Stimulated activated CD8-positive, alpha-beta memory T cell treated with anti-CD3 and anti-CD28 coated beads, Interleukin-7, amount 100 ng/mL, for 24 hours (primary cell): ENCODE data around the gene NHERF1.

ENCODE experiments used
- DNase-seq: peaks from one replicate; pipeline ENCODE4 v3.0.0-alpha.2; 2020; ENCODE audit warnings: low read depth

The NHERF1 gene

DNA sequence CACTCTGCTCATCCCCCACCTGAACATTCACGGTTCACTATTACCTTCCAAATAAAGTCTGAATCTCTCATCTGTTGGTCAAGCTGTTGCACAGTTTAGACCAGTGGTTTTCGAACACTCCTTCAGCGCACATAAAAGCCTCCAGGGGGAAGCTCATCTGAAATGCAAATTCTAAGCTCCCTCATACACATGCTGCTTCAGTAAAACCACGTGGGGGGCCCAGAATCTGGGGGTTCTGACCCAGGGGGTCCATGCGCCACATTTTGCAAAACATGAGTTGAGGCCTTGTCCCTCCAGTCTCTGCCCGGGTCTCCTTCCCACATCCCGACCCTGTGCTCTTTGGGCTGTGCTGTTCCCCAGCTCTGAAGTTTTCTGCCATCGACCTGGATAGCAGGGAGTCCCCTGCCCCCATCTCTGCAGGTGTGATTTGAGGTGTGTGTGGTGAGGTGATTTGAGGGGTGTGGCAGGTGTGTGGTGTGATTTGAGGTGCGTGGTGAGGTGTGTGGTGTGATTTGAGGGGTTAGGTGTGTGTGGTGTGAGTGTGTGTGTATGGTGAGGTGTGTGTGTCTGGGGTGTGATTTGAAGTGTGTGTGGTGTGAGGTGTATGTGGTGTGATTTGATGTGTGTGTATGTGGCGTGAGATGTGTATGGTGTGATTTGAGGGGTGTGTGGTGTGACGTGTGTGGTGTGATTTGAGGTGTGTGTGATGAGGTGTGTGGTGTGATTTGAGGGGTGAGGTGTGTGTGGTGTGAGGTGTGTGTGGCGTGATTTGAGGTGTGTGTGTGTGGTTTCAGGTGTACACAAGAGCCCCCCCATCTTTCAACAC is 16.2 kb upstream of the NHERF1 start:
- DNase-seq, result no peak

DNA sequence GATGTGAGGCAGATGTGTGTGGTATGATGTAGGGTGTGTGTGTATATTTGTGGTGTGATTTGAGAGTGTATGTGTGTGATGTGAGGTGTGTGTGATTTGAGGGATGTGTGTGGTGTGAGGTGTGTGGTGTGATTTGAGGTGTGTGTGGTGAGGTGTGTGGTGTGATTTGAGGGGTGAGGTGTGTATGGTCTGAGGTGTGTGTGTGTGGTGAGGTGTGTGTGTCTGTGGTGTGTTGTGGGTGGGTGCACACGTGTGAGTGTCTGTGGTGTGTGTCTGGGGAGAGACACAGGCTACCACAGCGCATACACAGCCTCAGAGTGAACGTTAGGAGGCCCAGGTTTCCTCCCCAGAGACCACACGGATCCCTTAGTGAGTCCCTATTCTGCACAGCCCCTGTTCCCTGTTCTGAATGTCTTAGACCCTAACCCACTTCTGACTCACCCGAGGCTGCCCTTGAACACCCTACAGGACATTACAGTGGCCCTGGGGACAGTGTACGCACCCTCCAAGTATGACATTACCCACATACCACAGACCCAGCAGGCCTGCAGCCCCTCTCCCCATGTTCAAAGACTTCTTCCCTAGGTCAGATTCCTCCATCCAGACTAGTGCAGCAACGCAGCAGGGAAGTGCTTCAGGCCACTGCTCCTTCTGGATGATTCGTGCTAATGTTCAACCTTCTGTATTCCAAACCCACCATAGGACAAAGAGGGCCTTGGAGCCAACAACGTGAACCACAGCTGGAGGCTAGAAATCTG is 14.9 kb upstream of the NHERF1 start:
- no peak for DNase-seq

- no peak for DNase-seq
These were observed 14.2 kb upstream of the NHERF1 start for GRCh38 chr17:74734256-74734655.

- no peak for DNase-seq
These were observed 11.7 kb upstream of the NHERF1 start, which contains the start of gene RAB37 for GRCh38 chr17:74736513-74737298. Gene RAB37 (plus strand): TSS chr17:74737256. CDS start chr17:74737273, 17 bp downstream.

GRCh38 chr17:74737299-74738050 is 11.0 kb upstream of the NHERF1 start:
- no peak for DNase-seq

DNA sequence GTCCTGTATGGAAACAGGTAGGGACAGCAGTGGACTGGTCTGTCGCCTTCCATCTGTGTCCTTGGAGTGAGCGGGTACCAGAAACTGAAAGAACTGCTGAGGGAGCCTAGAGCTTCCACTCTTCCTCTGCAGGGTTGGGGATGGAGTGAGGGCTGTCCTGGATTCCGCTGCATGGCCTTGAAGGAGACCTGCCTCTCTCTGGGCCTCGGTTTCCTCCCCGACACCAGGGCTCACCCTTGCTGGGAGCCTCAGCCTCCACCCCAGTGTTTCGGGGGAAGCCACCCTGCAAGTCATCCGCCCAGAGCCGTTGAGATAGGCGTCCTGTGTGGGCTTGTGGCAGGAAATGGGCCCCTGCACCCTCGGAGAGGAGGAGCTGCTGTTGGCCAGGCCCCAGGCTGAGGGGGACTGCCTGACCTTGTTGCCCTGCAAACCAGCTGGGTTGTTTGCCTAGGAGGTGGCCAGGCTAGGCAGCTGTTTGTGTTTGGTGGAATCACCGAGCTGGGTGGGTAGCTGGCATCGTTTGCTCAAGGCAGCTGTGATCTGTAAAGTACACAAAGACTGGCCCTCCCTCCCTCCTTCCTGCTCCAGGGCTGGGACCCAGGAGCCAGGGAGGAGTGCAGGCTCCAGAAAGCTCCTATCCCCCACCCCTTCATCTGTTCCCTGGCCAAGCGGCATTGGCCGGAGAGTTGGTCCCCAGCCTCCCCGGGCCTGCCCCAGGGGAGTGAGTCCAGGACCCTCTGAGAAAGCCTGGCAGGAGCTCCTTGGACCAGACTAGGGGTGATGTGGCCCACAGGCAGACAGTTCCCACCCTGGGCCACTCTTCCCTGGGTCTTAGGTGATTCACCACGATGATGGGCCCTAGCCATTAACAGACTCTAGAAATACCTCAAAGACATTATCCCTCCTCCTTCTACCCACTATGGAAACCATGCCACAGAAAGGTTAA is 10.1 kb upstream of the NHERF1 start:
- DNase-seq, result peak; percentile 49

DNA sequence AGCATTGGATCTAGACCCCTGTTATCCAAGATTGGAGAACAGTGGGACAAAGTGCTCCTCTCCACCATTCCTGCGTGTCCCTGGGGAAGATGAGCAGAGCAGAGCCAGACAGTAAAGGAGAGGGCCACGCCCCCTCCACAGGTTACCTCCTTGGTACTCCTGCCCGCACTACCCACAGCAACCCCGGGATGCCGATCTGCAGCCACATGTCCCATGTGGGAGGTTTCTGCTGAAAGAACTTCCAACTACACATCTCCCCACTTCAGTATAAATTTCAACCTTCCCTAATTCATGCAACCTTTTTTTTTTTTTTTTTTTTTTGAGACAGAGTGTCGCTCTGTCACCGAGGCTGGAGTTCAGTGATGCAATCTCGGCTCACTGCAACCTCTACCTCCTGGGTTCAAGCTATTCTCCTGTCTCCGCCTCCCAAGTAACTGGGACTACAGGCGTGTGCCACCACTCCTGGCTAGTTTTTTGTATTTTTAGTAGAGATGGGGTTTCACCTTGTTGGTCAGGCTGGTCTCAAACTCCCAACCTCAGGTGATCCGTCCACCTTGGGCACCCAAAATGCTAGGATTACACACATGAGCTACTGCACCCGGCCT is 9.1 kb upstream of the NHERF1 start:
- no peak for DNase-seq

- DNase-seq, result no peak
These were observed 8.3 kb upstream of the NHERF1 start for GRCh38 chr17:74740173-74740572.

DNA sequence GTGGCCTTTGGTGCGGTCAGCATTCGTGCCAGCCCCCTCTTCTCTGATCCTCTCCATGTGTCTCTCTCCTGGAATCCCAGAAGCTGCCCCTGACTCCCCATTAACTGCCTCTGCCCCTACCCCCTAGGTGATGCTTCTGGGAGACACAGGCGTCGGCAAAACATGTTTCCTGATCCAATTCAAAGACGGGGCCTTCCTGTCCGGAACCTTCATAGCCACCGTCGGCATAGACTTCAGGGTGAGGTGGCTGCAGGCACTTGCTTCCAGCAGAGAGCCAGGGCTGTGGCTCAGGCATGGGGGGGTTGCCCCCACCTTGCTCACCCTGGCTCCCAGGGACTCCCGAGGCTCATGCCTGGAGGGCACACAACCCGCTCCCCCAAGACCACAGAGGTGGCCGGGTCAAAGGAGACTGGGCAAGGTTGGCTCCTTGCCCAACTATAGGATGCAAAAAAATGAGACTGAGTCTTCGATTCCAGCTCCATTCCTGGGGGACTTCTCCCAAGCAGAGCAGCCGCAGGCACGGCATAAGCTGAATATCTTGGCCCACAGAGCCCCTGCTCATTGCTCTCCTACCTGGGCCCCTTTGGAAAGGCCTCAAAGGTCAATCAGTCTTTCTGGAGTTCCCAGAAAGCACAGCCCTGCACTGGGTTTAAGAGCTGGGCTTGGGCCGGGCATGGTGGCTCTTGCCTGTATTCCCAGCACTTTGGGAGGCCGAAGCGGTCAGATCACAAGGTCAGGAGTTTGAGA is 7.6 kb upstream of the NHERF1 start:
- DNase-seq, result no peak

DNA sequence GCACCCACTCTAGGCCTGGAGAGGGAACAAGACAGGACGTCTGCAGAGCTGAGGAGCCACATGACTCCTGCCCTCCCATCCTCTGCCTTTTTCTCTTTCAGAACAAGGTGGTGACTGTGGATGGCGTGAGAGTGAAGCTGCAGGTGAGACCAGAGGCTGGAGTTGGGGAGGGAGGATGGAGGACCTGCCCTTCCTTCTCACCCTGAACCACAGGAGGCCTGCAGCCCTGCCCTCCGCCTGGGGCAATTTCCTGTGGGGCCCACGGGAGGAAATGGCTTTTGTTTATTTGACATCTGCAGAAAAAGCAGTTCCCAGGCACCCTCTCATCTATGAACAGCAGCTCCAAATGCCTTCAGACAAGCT is 6.3 kb upstream of the NHERF1 start:
- DNase-seq, result no peak

DNA sequence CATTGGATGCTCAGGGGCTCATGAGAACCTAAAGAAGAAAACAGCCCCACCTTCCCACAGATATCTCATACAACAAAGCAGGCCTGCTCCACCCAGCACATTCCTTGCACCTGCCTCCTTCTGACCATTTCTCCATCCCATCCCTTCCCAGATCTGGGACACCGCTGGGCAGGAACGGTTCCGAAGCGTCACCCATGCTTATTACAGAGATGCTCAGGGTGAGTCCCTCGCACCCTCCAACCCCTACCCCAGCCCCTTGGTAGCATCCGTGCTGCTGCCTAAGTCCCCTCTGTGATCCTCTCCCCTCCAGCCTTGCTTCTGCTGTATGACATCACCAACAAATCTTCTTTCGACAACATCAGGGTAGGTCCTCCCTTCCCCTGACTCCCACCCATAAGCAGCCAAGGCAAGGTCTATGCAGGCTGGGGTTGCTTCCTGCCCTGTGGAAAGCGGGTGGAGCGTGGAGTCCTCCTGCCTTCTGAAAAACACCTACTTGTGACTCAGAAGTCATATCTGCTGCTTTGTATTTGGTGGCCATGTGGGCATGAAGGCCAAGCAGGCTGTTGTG is 5.4 kb upstream of the NHERF1 start:
- no peak for DNase-seq

GRCh38 chr17:74743755-74744154 is 4.7 kb upstream of the NHERF1 start:
- DNase-seq, result no peak

DNA sequence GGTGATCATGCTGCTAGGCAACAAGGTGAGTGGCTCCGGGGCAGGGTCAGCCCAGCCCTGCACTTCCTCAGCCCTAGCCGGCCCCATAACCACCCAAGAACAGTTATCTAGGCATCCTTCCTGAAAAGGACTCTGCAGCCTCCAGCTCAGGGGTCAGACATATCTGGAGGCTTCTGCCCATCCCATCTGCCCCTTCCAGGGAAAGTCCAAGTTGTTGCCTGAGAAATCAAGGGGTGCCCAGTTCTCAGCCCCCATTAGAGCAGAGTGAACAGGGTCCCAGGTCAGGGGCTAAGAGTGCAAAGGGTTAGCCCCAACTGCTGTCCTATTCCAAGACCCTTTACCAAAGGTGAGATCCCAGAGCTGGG is 4.1 kb upstream of the NHERF1 start:
- DNase-seq, result no peak

GRCh38 chr17:74744714-74745547 is 3.5 kb upstream of the NHERF1 start:
- DNase-seq, result peak; percentile 71

DNA sequence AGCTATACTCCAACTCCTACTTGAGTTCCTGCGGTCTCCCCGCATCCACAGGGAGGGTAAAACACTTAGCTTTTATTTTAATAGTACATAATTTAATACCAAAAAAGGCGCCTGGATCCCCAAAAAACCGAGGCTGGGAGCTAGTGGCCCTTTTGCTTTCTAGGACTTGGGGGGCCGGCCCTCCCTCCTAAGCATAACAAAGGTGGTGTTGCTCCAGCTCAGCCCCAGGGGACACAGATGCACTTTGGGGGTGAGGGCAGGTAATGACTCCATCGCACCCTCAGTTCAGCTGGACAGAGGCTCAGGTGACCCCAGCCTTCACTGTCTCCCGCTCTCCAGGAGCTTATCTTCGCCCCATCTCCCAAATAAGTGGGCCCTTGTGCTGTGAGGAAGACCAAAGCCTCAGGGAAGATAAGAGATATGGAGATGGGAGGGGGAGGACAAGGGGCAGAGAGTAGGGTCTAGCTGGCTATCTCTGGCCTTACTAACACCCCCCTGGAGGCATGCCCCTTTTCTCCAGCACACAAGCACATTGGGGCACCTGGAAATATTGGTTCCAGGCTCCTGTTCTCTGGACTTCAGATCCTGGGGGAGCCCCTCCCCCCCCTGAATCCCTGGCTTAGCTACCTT is 2.8 kb upstream of the NHERF1 start:
- no peak for DNase-seq

DNA sequence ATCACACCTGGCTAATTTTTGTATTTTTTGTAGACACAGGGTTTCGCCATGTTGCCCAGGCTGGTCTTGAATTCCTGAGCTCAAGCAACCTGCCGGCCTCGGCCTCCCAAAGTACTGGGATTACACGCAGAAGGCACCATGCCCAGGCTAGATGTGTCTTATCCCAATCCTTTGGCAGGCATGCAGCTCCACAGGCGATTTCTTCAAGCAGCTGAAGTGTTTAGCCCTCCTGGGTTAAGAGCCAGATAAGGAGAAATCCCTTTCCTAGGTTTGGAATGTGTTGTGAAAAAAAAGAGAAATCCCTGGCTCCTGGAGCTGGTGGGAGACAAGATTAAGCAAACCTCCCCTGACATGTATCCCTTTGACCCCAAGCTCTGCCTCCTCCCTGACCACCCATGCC is 2.1 kb upstream of the NHERF1 start:
- no peak for DNase-seq

DNA sequence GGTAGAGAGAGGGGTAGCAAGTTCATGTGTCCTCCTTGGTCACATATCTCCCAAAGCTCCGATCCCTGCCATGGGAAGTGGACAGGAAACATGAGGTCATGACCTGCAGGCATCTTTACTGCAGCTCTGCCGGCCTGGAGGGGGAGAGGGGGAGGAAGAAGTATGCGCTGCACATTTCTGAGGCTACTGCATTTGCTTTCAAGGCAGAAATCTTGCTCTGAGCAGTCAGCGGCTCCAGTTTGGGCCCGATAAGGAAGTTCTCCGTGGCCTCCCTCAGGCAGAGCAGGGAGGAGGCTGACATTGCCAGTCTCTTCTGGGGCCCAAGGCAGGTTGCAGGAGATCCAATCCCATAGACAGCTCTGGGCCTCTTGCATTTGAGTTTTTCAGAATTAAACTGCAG is 1.5 kb upstream of the NHERF1 start:
- no peak for DNase-seq

- DNase-seq, result no peak
These were observed 224 bp upstream of the NHERF1 start for GRCh38 chr17:74748279-74748528.
